HEK293T (cell line): ENCODE data around the gene VHLL.

ENCODE experiments used
- ARNT ChIP-seq: fragments of 450-650 bp; IDR thresholded peaks from 2 replicates; pipeline ENCODE4 v1.6.1; 2017; ENCODE audit warnings: mild to moderate bottlenecking
- ELF4 ChIP-seq: fragments of 450-650 bp; IDR thresholded peaks from 2 replicates; pipeline ENCODE4 v1.6.1; 2017; ENCODE audit warnings: antibody characterized with exemption
- FOXA1 ChIP-seq: fragments of 450-650 bp; IDR thresholded peaks from 2 replicates; pipeline ENCODE4 v1.6.1; 2016; ENCODE audit warnings: mild to moderate bottlenecking
- FOXK2 ChIP-seq: fragments of 450-650 bp; IDR thresholded peaks from 2 replicates; pipeline ENCODE4 v1.6.1; 2016; ENCODE audit warnings: mild to moderate bottlenecking
- HDGF ChIP-seq: fragments of 450-650 bp; IDR thresholded peaks from 2 replicates; pipeline ENCODE4 v1.6.1; 2017; ENCODE audit warnings: antibody characterized with exemption, borderline replicate concordance
- SP1 ChIP-seq: fragments of 450-650 bp; IDR thresholded peaks from 2 replicates; pipeline ENCODE4 v1.6.1; 2017
- SUZ12 ChIP-seq: fragments of 450-650 bp; IDR thresholded peaks from 2 replicates; pipeline ENCODE4 v1.6.1; 2016; ENCODE audit warnings: mild to moderate bottlenecking
- ZNF384 ChIP-seq: fragments of 450-650 bp; IDR thresholded peaks from 2 replicates; pipeline ENCODE4 v1.6.1; 2016

DNA sequence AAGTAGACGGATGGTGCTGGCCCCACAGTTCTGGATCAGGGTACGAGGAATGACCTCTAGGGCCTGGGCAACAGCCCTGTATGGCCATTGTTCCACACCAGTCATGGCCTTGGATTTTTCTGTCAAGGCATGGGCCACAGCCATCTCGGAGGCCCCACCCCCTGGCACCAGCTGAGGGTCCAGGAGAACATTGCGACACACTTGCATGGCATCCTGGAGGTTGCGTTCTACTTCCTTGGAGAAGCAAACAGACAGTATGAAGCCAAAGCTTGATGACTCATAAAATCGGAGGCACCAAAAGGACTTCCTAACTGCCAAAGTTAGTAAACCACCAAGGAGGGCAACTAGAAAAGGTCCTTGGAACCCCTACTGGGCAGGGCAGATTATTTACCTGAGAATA lies 11.9 kb upstream of the VHLL start:
- TF ChIP-seq ELF4 (no peak), FOXK2 (no peak), ZNF384 (no peak), SUZ12 (no peak), SP1 (no peak), FOXA1 (no peak), ARNT (no peak), HDGF (no peak)
